Measurements from ENCODE around the gene SLC38A5.

DNA sequence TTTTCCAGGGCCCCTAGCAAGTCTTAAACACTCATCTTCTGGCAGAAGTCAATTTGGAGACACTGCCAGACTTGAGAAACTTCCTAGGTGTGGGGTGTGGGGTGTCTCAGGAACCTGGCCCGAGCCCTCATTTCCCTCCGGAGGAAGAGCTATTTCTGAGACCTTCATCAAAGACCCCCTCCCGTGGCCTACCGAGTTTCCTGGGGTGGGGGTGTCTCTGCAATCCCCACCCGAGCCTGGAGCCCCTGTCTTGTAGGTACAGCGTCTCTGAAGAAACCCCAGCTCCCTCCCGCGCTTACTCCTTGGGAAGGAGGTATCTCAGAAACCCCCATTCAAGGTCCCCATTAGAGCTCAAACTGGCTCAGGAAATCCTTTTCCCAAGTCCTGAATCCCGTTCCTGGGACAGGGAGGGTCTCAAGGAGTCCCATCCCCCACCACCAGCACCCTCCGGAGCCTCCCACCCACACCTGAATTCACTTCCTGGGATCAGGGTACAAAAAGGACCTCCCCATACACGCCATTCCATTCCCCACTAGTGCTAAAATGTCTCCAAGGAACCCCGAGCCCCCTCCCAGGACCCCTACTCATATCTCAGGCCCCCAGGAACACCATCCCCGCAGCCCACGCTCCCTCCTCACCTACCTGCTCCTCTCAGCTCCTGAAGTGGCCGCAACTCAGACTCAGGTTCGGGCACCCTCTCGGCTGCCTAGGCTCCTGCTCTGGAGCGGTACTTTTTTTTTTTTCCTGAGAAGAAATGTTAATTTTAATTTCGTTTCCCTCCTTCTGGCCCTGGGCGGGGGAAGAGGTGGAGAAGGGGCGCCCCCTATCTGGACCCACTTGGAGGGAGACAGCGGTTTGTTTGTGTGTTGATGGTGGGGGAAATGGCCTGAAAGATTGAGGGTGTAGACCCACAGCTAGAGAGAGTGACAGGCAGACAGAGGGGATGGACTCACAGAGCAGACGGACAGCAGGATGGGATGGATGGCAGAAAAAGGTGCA lies 1.1 kb downstream of the SLC38A5 start:
- TF ChIP-seq MAX (IDR thresholded peaks at IDR 0.05; ENCODE audit: insufficient read depth, insufficient read length) (no peak), CTCF (IDR thresholded peaks at IDR 0.05; ENCODE audit: extremely low read depth in 1 of 2, insufficient read depth in 1 of 2, low read depth in 1 of 2, low read length in 2 of 2) (peak in 1 of 2 donors; percentile 8), MYC (IDR thresholded peaks at IDR 0.05; ENCODE audit: low read depth, low read length) (no peak), EZH2 (IDR thresholded peaks at IDR 0.05; ENCODE audit: borderline replicate concordance, low read depth, low read length, severe bottlenecking) (no peak), POLR2A (IDR thresholded peaks at IDR 0.05; ENCODE audit: low read depth, low read length) (no peak), FOS (IDR thresholded peaks at IDR 0.05; ENCODE audit: borderline replicate concordance, insufficient read depth, low read length) (no peak)
